Skeletal muscle tissue (tissue), 4 donors: Measurements from ENCODE around the gene VPS51. TPM values are rescaled to one million over a fixed set of nuclear protein-coding genes. Genes with fewer than 3 reads are reported as not detected.

ENCODE experiments used
- H3K27ac ChIP-seq: one replicate; pipeline ENCODE4 v1.7.0; 2013; ENCODE audit warnings: mild to moderate bottlenecking, low read depth, low read length, inconsistent platforms
- H3K27me3 ChIP-seq, 3 donors: one replicate each; pipeline ENCODE4 v1.7.0; 2013; ENCODE audit warnings: low read length in 3 of 3; ENCODE audit not compliant: control insufficient read depth in 3 of 3, insufficient read depth in 3 of 3
- H3K36me3 ChIP-seq, 3 donors: one replicate each; pipeline ENCODE4 v1.7.0; 2013; ENCODE audit warnings: low read length in 3 of 3; ENCODE audit not compliant: control insufficient read depth in 3 of 3, insufficient read depth in 3 of 3
- H3K4me1 ChIP-seq, 3 donors: one replicate each; pipeline ENCODE4 v1.7.0; 2013; ENCODE audit warnings: low read length in 3 of 3, mild to moderate bottlenecking in 3 of 3; ENCODE audit not compliant: control insufficient read depth in 3 of 3, insufficient read depth in 3 of 3
- H3K4me3 ChIP-seq, 3 donors: one replicate each; pipeline ENCODE4 v1.7.0; 2013; ENCODE audit warnings: low read length in 3 of 3
- H3K9ac ChIP-seq, 3 donors: one replicate each; pipeline ENCODE4 v1.7.0; 2013; ENCODE audit warnings: low read length in 3 of 3, mild to moderate bottlenecking in 3 of 3, moderate library complexity in 2 of 3, low read depth in 1 of 3
- H3K9me3 ChIP-seq, 3 donors: one replicate each; pipeline ENCODE4 v1.7.0; 2013; ENCODE audit warnings: low read length in 3 of 3; ENCODE audit not compliant: control insufficient read depth in 3 of 3
- total RNA-seq: library from RNA; depleted of rRNA; stranded (reverse); fragments of >200 nt; gene quantifications from one replicate; pipeline ENCODE4 v1.2.3, GENCODE V29; 2014
- donor health status: Osteomylitis.

The VPS51 gene
- total RNA-seq, 1 donor from 2014 or later: 166 TPM

DNA sequence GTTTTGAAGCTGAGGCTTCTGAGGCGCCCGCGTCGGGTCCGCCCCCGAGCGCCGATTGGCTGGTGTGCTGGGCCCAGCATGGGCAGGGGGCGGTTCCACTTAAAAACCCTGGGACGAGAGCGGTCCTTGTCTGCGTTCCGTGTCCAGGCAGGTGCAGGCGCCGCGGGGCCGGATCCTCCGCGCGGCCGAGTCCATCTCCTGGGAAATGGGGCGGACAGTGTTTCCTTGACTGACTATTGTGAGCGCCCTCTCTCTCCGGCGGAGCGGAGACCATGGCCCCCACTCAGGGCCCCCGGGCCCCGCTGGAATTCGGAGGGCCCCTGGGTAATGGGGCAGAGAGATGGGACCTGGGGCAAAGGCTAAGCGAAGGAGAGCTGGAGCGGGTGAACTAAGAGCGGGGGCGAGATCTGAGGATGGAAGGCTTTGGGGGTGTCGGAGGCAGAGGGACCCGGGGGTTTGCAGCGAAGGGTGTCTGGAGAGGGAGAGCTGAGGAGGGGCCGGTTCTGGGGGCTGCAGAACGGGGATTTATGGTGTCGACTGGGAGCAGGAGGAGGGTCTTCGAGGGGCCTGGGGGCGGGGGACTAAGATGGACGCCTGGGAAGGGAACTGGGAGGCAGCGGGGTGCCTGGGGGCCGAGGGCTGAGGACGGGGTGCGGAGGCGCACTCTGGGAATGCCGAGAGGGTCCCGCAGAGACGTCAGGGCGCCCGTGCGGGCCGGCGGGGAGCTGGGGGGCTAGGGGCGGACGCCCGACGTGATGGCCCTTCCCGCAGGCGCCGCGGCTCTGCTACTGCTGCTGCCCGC lies 15.9 kb downstream of the VPS51 start, which contains the start of gene TM7SF2:
Gene TM7SF2 (plus strand): TSS at position 129 of the 802 bp plus-strand sequence. CDS start 144 bp downstream, at position 273.
- Histone ChIP-seq H3K27me3 (no peaks in the 10 kb centered on the region), H3K4me3 (peak within 1 kb of the TSS; percentile 69 to 76 (median 72)), H3K36me3 (peaks cover 26 to 32% (median 28%) of the 10 kb centered on the region in 3 donors), H3K4me1 (peaks cover 34 to 61% (median 53%) of the 10 kb centered on the region in 3 donors), H3K27ac (peak within 1 kb of the TSS; percentile 62), H3K9ac (peak within 1 kb of the TSS; percentile 72 to 86 (median 73)), H3K9me3 (no peaks in the 10 kb centered on the region)

- Histone ChIP-seq H3K36me3 (peaks cover 24 to 28% (median 26%) of the 10 kb centered on the region in 3 donors), H3K9me3 (no peaks in the 10 kb centered on the region), H3K27me3 (no peaks in the 10 kb centered on the region), H3K9ac (peak overlapping the region; percentile 72 to 86 (median 73)), H3K4me1 (peaks cover 34 to 66% (median 54%) of the 10 kb centered on the region in 3 donors), H3K4me3 (peak overlapping the region; percentile 69 to 76 (median 72)), H3K27ac (no peak overlapping the region)
Observed at GRCh38 chr11:65112546-65113360, 16.7 kb downstream of the VPS51 start.

DNA sequence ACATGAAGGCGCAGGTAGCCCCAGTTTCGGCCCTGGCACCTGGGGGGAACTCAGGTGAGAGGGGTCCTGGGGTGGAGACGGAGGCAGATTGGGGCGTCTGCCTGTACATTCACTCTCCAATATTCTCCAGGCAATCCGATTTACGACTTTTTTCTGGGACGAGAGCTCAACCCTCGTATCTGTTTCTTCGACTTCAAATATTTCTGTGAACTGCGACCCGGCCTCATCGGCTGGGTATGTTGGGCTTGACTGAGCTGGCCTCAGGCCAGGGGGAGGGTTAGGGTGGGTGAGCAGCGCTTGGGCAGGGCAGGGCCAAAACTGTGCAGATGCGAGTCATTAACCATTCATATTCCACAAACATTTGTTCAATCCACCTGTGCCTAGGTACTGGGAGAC lies 17.3 kb downstream of the VPS51 start:
- H3K27ac ChIP-seq: no peak overlapping the region

GRCh38 chr11:65113839-65114238 lies 17.8 kb downstream of the VPS51 start:
- no peak overlapping the region for H3K4me3 ChIP-seq
- no peaks in the 10 kb centered on the region for H3K9me3 ChIP-seq
- peak overlapping the region in 1 of 3 donors; percentile 86 for H3K9ac ChIP-seq
- no peaks in the 10 kb centered on the region for H3K27me3 ChIP-seq
- no peak overlapping the region for H3K27ac ChIP-seq
- H3K4me1 ChIP-seq: peaks cover 39 to 73% (median 58%) of the 10 kb centered on the region in 3 donors
- peaks cover 20 to 24% (median 24%) of the 10 kb centered on the region in 3 donors for H3K36me3 ChIP-seq

More for the DNA sequence above, 17.3 kb downstream of the VPS51 start:
- H3K9ac ChIP-seq: peak overlapping the region; percentile 72 to 86 (median 73)
- H3K9me3 ChIP-seq: no peaks in the 10 kb centered on the region
- H3K4me3 ChIP-seq: peak overlapping the region in 2 of 3 donors; percentile 56 to 76
- peaks cover 39 to 72% (median 58%) of the 10 kb centered on the region in 3 donors for H3K4me1 ChIP-seq
- H3K27me3 ChIP-seq: no peaks in the 10 kb centered on the region
- H3K36me3 ChIP-seq: peaks cover 21 to 24% (median 22%) of the 10 kb centered on the region in 3 donors

DNA sequence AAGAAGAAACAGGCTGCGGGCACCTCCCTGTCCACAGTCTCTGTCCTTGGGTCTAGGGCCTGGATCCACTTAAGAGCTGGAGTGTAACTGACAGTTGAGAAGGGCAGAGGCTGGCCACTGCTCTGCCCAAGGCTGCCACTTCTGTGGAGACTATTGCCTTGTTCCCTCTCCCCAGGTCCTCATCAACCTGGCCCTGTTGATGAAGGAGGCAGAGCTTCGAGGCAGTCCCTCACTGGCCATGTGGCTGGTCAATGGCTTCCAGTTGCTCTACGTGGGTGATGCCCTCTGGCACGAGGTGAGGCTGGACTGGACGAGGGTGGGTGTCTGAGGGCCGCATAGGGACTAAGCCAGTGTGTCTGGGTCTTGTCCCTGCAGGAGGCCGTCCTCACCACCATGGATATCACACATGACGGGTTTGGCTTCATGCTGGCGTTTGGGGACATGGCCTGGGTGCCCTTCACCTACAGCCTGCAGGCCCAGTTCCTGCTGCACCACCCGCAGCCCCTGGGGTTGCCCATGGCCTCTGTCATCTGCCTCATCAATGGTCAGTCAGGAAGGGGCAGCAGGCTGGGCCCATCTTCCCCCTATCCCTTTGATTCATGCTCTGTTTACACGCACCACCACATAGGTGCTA lies 18.6 kb downstream of the VPS51 start:
- peaks cover 39 to 73% (median 58%) of the 10 kb centered on the region in 3 donors for H3K4me1 ChIP-seq
- H3K27ac ChIP-seq: no peak overlapping the region
- H3K4me3 ChIP-seq: no peak overlapping the region
- no peaks in the 10 kb centered on the region for H3K9me3 ChIP-seq
- H3K27me3 ChIP-seq: no peaks in the 10 kb centered on the region
- H3K9ac ChIP-seq: peak overlapping the region in 1 of 3 donors; percentile 25
- peaks cover 18 to 22% (median 20%) of the 10 kb centered on the region in 3 donors for H3K36me3 ChIP-seq

- H3K27me3 ChIP-seq: no peaks in the 10 kb centered on the region
- no peaks in the 10 kb centered on the region for H3K9me3 ChIP-seq
- peaks cover 34 to 70% (median 58%) of the 10 kb centered on the region in 3 donors for H3K4me1 ChIP-seq
Observed at GRCh38 chr11:65115361-65116082, 19.5 kb downstream of the VPS51 start.

DNA sequence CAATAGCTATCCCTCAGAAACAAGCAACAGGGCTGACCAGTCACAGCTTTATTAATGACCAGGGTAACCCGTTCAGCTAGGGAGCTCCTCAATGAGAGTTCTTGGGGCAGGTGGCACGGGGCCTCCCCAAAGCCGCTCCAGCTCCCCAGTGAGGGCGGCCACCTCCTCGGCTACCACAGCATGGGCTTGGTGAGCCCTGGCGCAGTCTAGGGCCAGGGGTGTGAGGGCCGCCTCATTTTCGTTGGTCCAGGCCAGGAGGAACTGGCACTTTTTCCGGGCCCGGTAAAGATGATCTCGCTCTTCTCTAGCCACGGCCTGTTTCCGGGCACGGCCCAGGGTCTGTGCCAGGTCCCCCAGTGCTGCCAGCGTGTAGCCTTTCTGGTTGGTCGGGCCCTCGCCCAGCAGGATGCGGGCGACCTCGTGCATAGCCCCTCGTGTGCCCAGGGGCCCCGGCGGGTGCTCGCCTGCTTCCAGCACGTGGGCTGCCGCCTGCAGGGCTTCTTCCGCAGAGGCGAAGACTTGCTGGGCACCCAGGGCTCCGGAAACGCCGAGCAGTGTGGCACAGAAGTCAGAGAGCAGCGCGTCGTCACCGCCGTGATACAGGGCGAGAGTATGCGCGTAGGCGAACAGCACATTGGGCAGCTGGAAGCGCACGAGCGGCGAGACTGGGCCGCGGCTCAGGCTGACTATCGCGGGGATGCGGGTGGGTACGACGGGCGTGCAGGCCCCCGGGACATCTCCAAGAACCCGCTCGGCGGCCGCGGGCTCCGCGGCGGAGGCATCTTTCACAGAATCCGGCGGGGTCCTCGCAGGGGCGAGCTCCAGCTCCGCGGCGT lies 20.6 kb downstream of the VPS51 start:
- Histone ChIP-seq H3K27me3 (no peaks in the 10 kb centered on the region), H3K27ac (peak overlapping the region; percentile 79), H3K9ac (peak overlapping the region; percentile 88 to 94 (median 94)), H3K36me3 (peaks cover 30 to 35% (median 32%) of the 10 kb centered on the region in 3 donors), H3K4me3 (peak overlapping the region; percentile 90 to 97 (median 91)), H3K9me3 (no peaks in the 10 kb centered on the region), H3K4me1 (peaks cover 33 to 70% (median 59%) of the 10 kb centered on the region in 3 donors)

More at GRCh38 chr11:65115361-65116082, 19.5 kb downstream of the VPS51 start:
- Histone ChIP-seq H3K4me3 (no peak overlapping the region), H3K9ac (peak overlapping the region; percentile 33 to 94 (median 88)), H3K36me3 (peaks cover 23 to 28% (median 26%) of the 10 kb centered on the region in 3 donors), H3K27ac (no peak overlapping the region)

- peaks cover 33 to 69% (median 52%) of the 10 kb centered on the region in 3 donors for H3K4me1 ChIP-seq
- H3K9ac ChIP-seq: peak within 1 kb of the TSS; percentile 88 to 94 (median 94)
- peaks cover 30 to 35% (median 32%) of the 10 kb centered on the region in 3 donors for H3K36me3 ChIP-seq
- peak within 1 kb of the TSS; percentile 90 to 97 (median 91) for H3K4me3 ChIP-seq
- H3K9me3 ChIP-seq: no peaks in the 10 kb centered on the region
- peak within 1 kb of the TSS; percentile 79 for H3K27ac ChIP-seq
- H3K27me3 ChIP-seq: no peaks in the 10 kb centered on the region
Observed at GRCh38 chr11:65117206-65118096, 21.4 kb downstream of the VPS51 start, which contains the start of gene ZNHIT2. Gene ZNHIT2 (minus strand): TSS chr11:65117701. CDS start chr11:65117653, 48 bp downstream.
